Activated naive CD4-positive, alpha-beta T cell treated with anti-CD3 and anti-CD28 coated beads, Interleukin-2, amount 10 ng/mL, durations not matched to agents 7 days and 5 days (primary cell): ENCODE results near the gene WDR1.

Experiments
- CTCF ChIA-PET: fragments of 350-600 bp; sonication (Branson Sonifier 250); formaldehyde crosslinking; loops from one replicate; lab custom pipeline; 2021; ENCODE audit warnings: antibody characterized with exemption; lab: Charles Lee
- DNase-seq: peaks from one replicate; pipeline ENCODE4 v3.0.0-alpha.2; 2020
- H3K27ac Mint-ChIP-seq: one replicate; pipeline ENCODE4 v1.8.0; 2021; ENCODE audit warnings: mild to moderate bottlenecking, moderate library complexity, mixed read lengths
- H3K27me3 Mint-ChIP-seq: one replicate; pipeline ENCODE4 v1.8.0; 2021; ENCODE audit warnings: mild to moderate bottlenecking, mixed read lengths
- H3K36me3 Mint-ChIP-seq: one replicate; pipeline ENCODE4 v1.8.0; 2021; ENCODE audit warnings: mixed read lengths
- H3K4me1 Mint-ChIP-seq: one replicate; pipeline ENCODE4 v1.8.0; 2021; ENCODE audit warnings: mixed read lengths
- H3K4me3 Mint-ChIP-seq: one replicate; pipeline ENCODE4 v1.8.0; 2021; ENCODE audit warnings: mild to moderate bottlenecking, moderate library complexity, mixed read lengths
- H3K9me3 Mint-ChIP-seq: one replicate; pipeline ENCODE4 v1.8.0; 2021; ENCODE audit warnings: mixed read lengths

The WDR1 gene

DNA sequence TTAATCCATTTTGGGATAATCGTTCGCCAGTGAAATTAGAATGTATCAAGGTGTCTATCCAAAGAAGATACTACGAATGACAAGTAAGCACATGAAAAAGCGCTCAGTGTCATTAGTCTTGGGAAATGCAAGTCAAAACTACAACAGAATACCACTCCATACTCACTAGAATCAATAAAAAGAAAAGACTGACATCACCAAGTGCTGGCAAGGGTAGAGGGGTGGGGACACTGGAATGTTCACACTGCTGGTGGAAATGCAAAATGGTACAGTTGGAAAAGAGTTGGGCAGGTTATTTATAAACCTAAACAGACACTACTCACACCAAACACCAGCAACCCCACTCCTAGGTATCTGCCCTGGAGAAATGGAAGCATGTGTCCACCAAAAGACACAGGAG lies 11.2 kb downstream of the WDR1 start:
- no peak overlapping the region for H3K4me3 Mint-ChIP-seq
- CTCF ChIA-PET: no interaction called here
- H3K36me3 Mint-ChIP-seq: peaks cover 86% of the 10 kb centered on the region
- peaks cover 99% of the 10 kb centered on the region for H3K4me1 Mint-ChIP-seq
- no peak for DNase-seq
- H3K27me3 Mint-ChIP-seq: no peaks in the 10 kb centered on the region
- peak overlapping the region; percentile 11 for H3K27ac Mint-ChIP-seq
- H3K9me3 Mint-ChIP-seq: no peaks in the 10 kb centered on the region

GRCh38 chr4:10104991-10105276 lies 11.7 kb downstream of the WDR1 start:
- DNase-seq: no peak
- Mint-ChIP-seq H3K27me3 (no peaks in the 10 kb centered on the region), H3K4me1 (peaks cover 99% of the 10 kb centered on the region), H3K36me3 (peaks cover 85% of the 10 kb centered on the region), H3K27ac (peak overlapping the region; percentile 11), H3K9me3 (no peaks in the 10 kb centered on the region), H3K4me3 (no peak overlapping the region)
- CTCF ChIA-PET: interaction anchor here (1.0 kb wide), 1 partner anchor 9 kb away, joined by 3 read pairs; no protein-coding TSS in a partner anchor

DNA sequence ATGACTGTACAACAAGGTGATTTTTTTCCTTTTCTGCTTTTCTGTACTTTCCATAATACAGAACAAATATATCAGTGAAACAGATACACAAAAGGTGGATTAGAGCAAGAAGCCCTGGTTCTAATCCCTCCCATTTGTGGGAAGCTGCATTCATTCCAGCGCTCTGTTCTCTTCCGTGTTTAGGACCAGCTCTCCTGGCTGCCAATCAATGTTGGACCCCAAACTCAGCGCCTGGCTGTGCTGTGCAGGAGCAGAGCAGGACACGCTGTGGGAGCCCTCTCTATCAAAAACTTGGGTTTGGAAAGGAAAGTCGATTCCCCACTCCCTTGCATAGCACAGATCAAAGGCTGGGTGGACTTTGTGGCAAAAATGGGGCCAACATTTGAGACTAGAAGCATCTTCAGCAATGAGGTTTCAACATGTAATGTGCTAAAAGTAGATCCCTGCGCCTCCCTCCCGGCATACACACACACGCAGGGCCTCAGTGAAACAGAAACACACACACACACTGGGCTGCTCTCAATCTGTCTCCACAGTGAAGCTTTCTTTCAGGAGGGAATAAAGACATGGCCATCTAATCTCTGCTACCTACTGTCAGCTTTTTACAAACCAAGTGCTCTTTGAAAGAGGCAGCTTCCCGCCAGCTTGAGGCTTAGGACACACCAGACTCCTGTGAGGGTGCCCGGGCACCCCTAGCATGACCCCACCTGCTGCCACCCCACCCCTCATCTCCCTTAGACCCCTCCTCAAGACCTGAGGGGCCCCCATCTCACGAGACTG lies 12.2 kb downstream of the WDR1 start:
- CTCF ChIA-PET: interaction anchor here (1.0 to 1.5 kb wide), 2 partner anchors 8 to 26 kb away, joined by 3 to 4 read pairs; no protein-coding TSS in a partner anchor
- peak; percentile 29 for DNase-seq
- Mint-ChIP-seq H3K9me3 (no peaks in the 10 kb centered on the region), H3K27ac (peak overlapping the region; percentile 11), H3K4me3 (no peak overlapping the region), H3K36me3 (peaks cover 85% of the 10 kb centered on the region), H3K27me3 (no peaks in the 10 kb centered on the region), H3K4me1 (peaks cover 99% of the 10 kb centered on the region)

- H3K4me3 Mint-ChIP-seq: no peak overlapping the region
- peaks cover 99% of the 10 kb centered on the region for H3K4me1 Mint-ChIP-seq
- CTCF ChIA-PET: no interaction called here
- peak overlapping the region; percentile 67 for H3K27ac Mint-ChIP-seq
- no peaks in the 10 kb centered on the region for H3K27me3 Mint-ChIP-seq
- H3K9me3 Mint-ChIP-seq: no peaks in the 10 kb centered on the region
- no peak for DNase-seq
- peaks cover 82% of the 10 kb centered on the region for H3K36me3 Mint-ChIP-seq
These were observed 13.9 kb downstream of the WDR1 start for GRCh38 chr4:10102474-10103332.

DNA sequence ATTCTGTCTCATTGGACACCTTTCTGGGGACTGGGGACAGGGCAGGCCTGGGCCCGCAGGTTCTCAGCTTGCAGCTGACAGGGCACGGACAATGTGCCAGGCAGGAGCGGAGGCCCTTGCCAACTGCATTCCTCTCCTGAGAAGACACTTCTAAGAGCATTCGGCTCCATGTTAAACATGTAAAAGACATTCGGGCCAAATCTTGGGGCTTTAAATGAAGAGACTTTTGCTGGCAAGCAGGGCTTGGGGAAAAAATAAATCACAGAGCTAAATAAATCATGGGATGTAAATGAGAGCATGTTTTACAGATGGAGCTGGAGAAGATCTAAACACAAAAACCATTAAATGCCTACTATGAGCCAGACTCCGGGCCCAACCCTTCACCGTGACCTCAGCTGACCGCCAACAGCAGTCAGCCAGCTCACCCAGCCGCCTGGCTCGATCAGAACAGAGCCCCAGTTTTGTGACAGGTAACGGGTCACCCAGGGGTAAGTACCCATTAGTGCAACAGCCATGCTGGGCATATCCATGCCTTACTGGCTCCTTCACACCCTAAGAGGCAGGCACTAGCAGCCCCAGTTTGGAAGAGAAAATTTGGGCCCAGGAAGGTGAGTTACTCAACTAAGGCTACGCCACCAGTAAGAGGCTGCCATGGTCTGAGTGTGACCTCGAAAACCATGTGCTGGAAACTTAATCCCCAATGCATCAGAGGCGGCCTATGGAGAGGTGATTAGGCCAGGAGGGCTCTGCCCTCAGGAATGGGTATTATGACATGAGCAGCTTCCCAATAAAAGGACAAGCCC lies 14.7 kb downstream of the WDR1 start:
- DNase-seq: no peak
- H3K4me3 Mint-ChIP-seq: no peak overlapping the region
- no peaks in the 10 kb centered on the region for H3K27me3 Mint-ChIP-seq
- H3K4me1 Mint-ChIP-seq: peaks cover 99% of the 10 kb centered on the region
- H3K27ac Mint-ChIP-seq: peak overlapping the region; percentile 89
- CTCF ChIA-PET: no interaction called here
- peaks cover 84% of the 10 kb centered on the region for H3K36me3 Mint-ChIP-seq
- no peaks in the 10 kb centered on the region for H3K9me3 Mint-ChIP-seq

- H3K27ac Mint-ChIP-seq: peak overlapping the region; percentile 89
- peak; percentile 47 for DNase-seq
- peak overlapping the region; percentile 26 for H3K4me3 Mint-ChIP-seq
- H3K9me3 Mint-ChIP-seq: no peaks in the 10 kb centered on the region
- peaks cover 99% of the 10 kb centered on the region for H3K4me1 Mint-ChIP-seq
- CTCF ChIA-PET: no interaction called here
- no peaks in the 10 kb centered on the region for H3K27me3 Mint-ChIP-seq
- peaks cover 85% of the 10 kb centered on the region for H3K36me3 Mint-ChIP-seq
These were observed 15.8 kb downstream of the WDR1 start for GRCh38 chr4:10100734-10101216.

GRCh38 chr4:10099499-10100325 lies 16.9 kb downstream of the WDR1 start:
- Mint-ChIP-seq H3K27me3 (no peaks in the 10 kb centered on the region), H3K27ac (peak overlapping the region; percentile 89), H3K4me1 (peaks cover 99% of the 10 kb centered on the region), H3K36me3 (peaks cover 80% of the 10 kb centered on the region), H3K9me3 (no peaks in the 10 kb centered on the region), H3K4me3 (peak overlapping the region; percentile 16)
- CTCF ChIA-PET: no interaction called here
- DNase-seq: peak; percentile 52

DNA sequence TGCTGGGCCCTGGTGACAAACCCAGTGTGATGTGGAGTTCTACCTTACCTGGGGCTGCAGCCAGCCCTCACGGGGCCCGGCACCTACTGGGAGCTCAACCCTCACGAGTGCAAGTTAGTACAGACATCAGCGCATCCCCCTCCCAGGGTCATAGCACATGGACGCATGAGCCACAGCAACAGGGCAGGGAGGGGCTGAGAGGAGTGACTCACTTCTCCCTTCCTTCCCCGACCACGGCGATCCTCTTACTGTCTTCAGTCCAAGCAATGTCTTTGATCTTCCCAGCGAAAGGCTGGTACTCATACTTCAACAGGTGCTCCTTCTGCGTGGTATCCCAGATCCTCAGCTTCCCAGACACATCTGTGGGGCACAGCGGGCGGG lies 17.8 kb downstream of the WDR1 start:
- H3K27ac Mint-ChIP-seq: peak overlapping the region; percentile 89

DNA sequence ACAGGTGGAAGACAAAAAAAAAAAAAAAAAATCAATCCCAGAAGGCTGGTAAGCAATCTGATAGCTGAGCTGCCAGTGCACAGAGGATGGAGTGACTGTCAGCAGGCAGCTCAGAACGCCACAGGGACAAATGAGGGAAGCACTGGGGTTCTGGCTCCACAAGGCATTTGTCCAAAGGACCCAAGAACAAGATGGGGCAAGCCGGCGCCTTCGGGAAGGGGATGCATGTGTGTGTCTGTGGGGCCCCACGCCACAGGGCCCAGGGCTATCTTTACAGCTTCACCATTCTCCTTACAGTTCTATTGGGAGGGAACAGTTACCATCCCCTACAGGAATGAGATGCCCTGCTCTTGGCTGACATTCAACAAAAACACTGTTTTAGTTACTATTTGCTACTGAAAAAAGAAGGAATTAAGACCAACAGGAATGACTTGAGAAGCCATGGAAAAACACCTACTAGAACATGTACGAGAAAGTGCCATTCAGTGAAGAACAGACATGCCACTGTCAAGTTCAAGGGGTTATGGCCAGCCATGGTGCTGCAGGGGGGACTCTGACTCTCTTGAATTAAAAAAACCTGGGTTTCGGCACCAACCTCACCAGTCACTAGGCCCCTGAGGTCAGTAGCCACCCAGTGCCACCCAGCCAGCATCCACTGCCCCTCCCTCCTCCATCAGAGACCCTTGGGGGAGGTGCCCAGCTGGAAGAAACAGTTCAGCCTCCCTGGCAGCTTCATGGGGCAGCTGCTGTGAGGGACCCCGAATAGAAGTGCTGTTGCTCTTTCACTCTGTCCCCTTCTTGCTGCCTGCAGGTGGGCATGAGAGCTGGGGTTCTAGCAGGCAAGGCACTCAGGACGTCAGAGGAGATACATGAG lies 18.5 kb downstream of the WDR1 start:
- CTCF ChIA-PET: no interaction called here
- Mint-ChIP-seq H3K36me3 (peaks cover 80% of the 10 kb centered on the region), H3K4me3 (no peak overlapping the region), H3K27me3 (no peaks in the 10 kb centered on the region), H3K9me3 (no peaks in the 10 kb centered on the region), H3K27ac (peak overlapping the region; percentile 89), H3K4me1 (peaks cover 100% of the 10 kb centered on the region)
- no peak for DNase-seq

More for the DNA sequence above, 17.8 kb downstream of the WDR1 start:
- Mint-ChIP-seq H3K4me1 (peaks cover 99% of the 10 kb centered on the region), H3K36me3 (peaks cover 79% of the 10 kb centered on the region), H3K4me3 (no peak overlapping the region), H3K27me3 (no peaks in the 10 kb centered on the region), H3K9me3 (no peaks in the 10 kb centered on the region)
- CTCF ChIA-PET: no interaction called here
- peak; percentile 45 for DNase-seq

GRCh38 chr4:10096978-10097335 lies 19.6 kb downstream of the WDR1 start:
- Mint-ChIP-seq H3K36me3 (peaks cover 76% of the 10 kb centered on the region), H3K27ac (peak overlapping the region; percentile 89), H3K9me3 (no peaks in the 10 kb centered on the region), H3K4me1 (peaks cover 100% of the 10 kb centered on the region), H3K27me3 (no peaks in the 10 kb centered on the region), H3K4me3 (no peak overlapping the region)
- no peak for DNase-seq
- CTCF ChIA-PET: interaction anchor here (1.0 kb wide), 1 partner anchor 7 kb away, joined by 3 read pairs; no protein-coding TSS in a partner anchor

GRCh38 chr4:10096201-10096977 lies 20.2 kb downstream of the WDR1 start:
- H3K27me3 Mint-ChIP-seq: no peaks in the 10 kb centered on the region
- DNase-seq: peak; percentile 86
- H3K36me3 Mint-ChIP-seq: peaks cover 75% of the 10 kb centered on the region
- no peaks in the 10 kb centered on the region for H3K9me3 Mint-ChIP-seq
- peaks cover 97% of the 10 kb centered on the region for H3K4me1 Mint-ChIP-seq
- no peak overlapping the region for H3K4me3 Mint-ChIP-seq
- CTCF ChIA-PET: interaction anchor here (0.8 to 2.3 kb wide), 5 partner anchors 8 to 307 kb away, joined by 3 to 8 read pairs (median 4); no protein-coding TSS in a partner anchor
- H3K27ac Mint-ChIP-seq: peak overlapping the region; percentile 89
